Chondrocyte (in vitro differentiated cells): ENCODE data around the gene C10orf95. TPM values are rescaled to one million over a fixed set of nuclear protein-coding genes. Genes with fewer than 3 reads are reported as not detected.

ENCODE experiments used
- DNase-seq: peaks from one replicate; pipeline ENCODE4 v3.0.0; 2021; ENCODE audit warnings: mixed read lengths, low spot score
- H3K27ac Mint-ChIP-seq: one replicate; pipeline ENCODE4 v1.8.0; 2021; ENCODE audit warnings: mild to moderate bottlenecking, moderate library complexity, mixed read lengths; ENCODE audit not compliant: unreplicated experiment
- H3K27me3 Mint-ChIP-seq: 2 replicates; pipeline ENCODE4 v1.8.0; 2021; ENCODE audit warnings: low read depth, mixed read lengths
- H3K36me3 Mint-ChIP-seq: 2 replicates; pipeline ENCODE4 v1.8.0; 2021; ENCODE audit warnings: low read depth, mixed read lengths
- H3K4me1 Mint-ChIP-seq: 2 replicates; pipeline ENCODE4 v1.8.0; 2021; ENCODE audit warnings: low read depth, mild to moderate bottlenecking, mixed read lengths
- H3K4me3 Mint-ChIP-seq: one replicate; pipeline ENCODE4 v1.8.0; 2021; ENCODE audit warnings: mild to moderate bottlenecking, moderate library complexity, mixed read lengths; ENCODE audit not compliant: unreplicated experiment
- H3K9me3 Mint-ChIP-seq: 2 replicates; pipeline ENCODE4 v1.8.0; 2021; ENCODE audit warnings: low read depth, mixed read lengths
- CTCF ChIP-seq: fragments of 200-600 bp; sonication (generic); IDR thresholded peaks from 2 replicates; pipeline ENCODE4 v1.5.0; 2021; ENCODE audit warnings: antibody characterized with exemption, mild to moderate bottlenecking, moderate library complexity
- total RNA-seq: library from RNA; stranded (reverse); gene quantifications from 3 replicates; pipeline ENCODE4 v1.2.1, GENCODE V29; 2021

Gene C10orf95
- total RNA-seq, 1 donor from 2014 or later: not detected

- H3K4me1 Mint-ChIP-seq: peaks cover 21% of the 10 kb centered on the region
- DNase-seq: no peak
- H3K27ac Mint-ChIP-seq: no peak overlapping the region
- no peak overlapping the region for H3K4me3 Mint-ChIP-seq
- H3K9me3 Mint-ChIP-seq: no peaks in the 10 kb centered on the region
- TF ChIP-seq CTCF: no peak
- H3K27me3 Mint-ChIP-seq: no peaks in the 10 kb centered on the region
- peaks cover 1% of the 10 kb centered on the region for H3K36me3 Mint-ChIP-seq
Measured at GRCh38 chr10:102426803-102427287, 24.5 kb downstream of the C10orf95 start.

- DNase-seq: no peak
- Mint-ChIP-seq H3K4me1 (peaks cover 18% of the 10 kb centered on the region), H3K4me3 (no peak overlapping the region), H3K9me3 (no peaks in the 10 kb centered on the region), H3K27me3 (no peaks in the 10 kb centered on the region), H3K27ac (no peak overlapping the region), H3K36me3 (peaks cover 1% of the 10 kb centered on the region)
- TF ChIP-seq CTCF: no peak
Measured at GRCh38 chr10:102425444-102425843, 25.9 kb downstream of the C10orf95 start.

- DNase-seq: no peak
- no peaks in the 10 kb centered on the region for H3K27me3 Mint-ChIP-seq
- H3K36me3 Mint-ChIP-seq: peaks cover 1% of the 10 kb centered on the region
- no peak overlapping the region for H3K27ac Mint-ChIP-seq
- H3K4me3 Mint-ChIP-seq: no peak overlapping the region
- H3K4me1 Mint-ChIP-seq: peaks cover 24% of the 10 kb centered on the region
- no peak for TF ChIP-seq CTCF
- H3K9me3 Mint-ChIP-seq: no peaks in the 10 kb centered on the region
Measured at GRCh38 chr10:102424916-102425315, 26.4 kb downstream of the C10orf95 start.

GRCh38 chr10:102424145-102424544 lies 27.2 kb downstream of the C10orf95 start:
- H3K4me3 Mint-ChIP-seq: no peak overlapping the region
- H3K4me1 Mint-ChIP-seq: peaks cover 31% of the 10 kb centered on the region
- DNase-seq: no peak
- no peaks in the 10 kb centered on the region for H3K9me3 Mint-ChIP-seq
- no peaks in the 10 kb centered on the region for H3K27me3 Mint-ChIP-seq
- no peak overlapping the region for H3K27ac Mint-ChIP-seq
- H3K36me3 Mint-ChIP-seq: peaks cover 1% of the 10 kb centered on the region
- TF ChIP-seq CTCF: no peak

- Mint-ChIP-seq H3K36me3 (peaks cover 1% of the 10 kb centered on the region), H3K4me1 (peaks cover 33% of the 10 kb centered on the region), H3K9me3 (no peaks in the 10 kb centered on the region), H3K27ac (no peak overlapping the region), H3K4me3 (no peak overlapping the region), H3K27me3 (peaks cover under 1% of the 10 kb centered on the region)
- TF ChIP-seq CTCF: no peak
- no peak for DNase-seq
Measured at GRCh38 chr10:102423372-102423968, 27.9 kb downstream of the C10orf95 start.
